Brain microvascular endothelial cell (primary cell): Measurements from ENCODE around the gene SDF4.
"Not testable (repeated sequence)": the region's sequence is repeated elsewhere in the genome, so short reads cannot be mapped to it uniquely, and the experiment has no call there.

Source experiments
- DNase-seq: peaks from one replicate; pipeline ENCODE4 v3.0.0-alpha.2; 2020
- H3K27ac ChIP-seq: fragments of 250-450 bp; sonication (Bioruptor Pico); 2 replicates; pipeline ENCODE4 v1.5.1; 2020; ENCODE audit warnings: mild to moderate bottlenecking, moderate library complexity
- H3K27me3 ChIP-seq: fragments of 250-450 bp; sonication (Bioruptor Pico); replicated peaks from 2 replicates; pipeline ENCODE4 v1.5.1; 2020; ENCODE audit warnings: mild to moderate bottlenecking
- H3K36me3 ChIP-seq: fragments of 250-450 bp; sonication (Bioruptor Pico); replicated peaks from 2 replicates; pipeline ENCODE4 v1.5.1; 2020; ENCODE audit warnings: mild to moderate bottlenecking
- H3K4me3 ChIP-seq: 2 replicates; pipeline ENCODE4 v1.5.1; 2011; ENCODE audit warnings: low read depth, mild to moderate bottlenecking, control low read depth, low read length, moderate library complexity
- CTCF ChIP-seq: IDR thresholded peaks from 2 replicates; pipeline ENCODE4 v1.5.1; 2011; ENCODE audit warnings: low read depth, mild to moderate bottlenecking, moderate library complexity, low read length, control low read depth, inconsistent platforms; ENCODE audit errors: missing control alignments
- in situ Hi-C: cut with HindIII; loops from 2 replicates; pipeline ENCODE4 v1.10.0; 2017; ENCODE audit warnings: low sequenced_read_pairs, low pct_ligation_motif_present

The SDF4 gene

GRCh38 chr1:1176931-1177330, 54.9 kb downstream of the SDF4 start:
- H3K27me3 ChIP-seq = peaks cover 33% of the 10 kb centered on the region
- H3K27ac ChIP-seq = no peak overlapping the region
- in situ Hi-C loops = no loop called here
- TF ChIP-seq CTCF = no peak
- no peak overlapping the region for H3K4me3 ChIP-seq
- DNase-seq = no peak
- H3K36me3 ChIP-seq = no peaks in the 10 kb centered on the region

- H3K27me3 ChIP-seq = peaks cover 35% of the 10 kb centered on the region
- H3K27ac ChIP-seq, in situ Hi-C loops, H3K36me3 ChIP-seq, H3K4me3 ChIP-seq, DNase-seq: not testable (repeated sequence)
Measured at GRCh38 chr1:1176063-1176761, 55.6 kb downstream of the SDF4 start.

GRCh38 chr1:1175221-1176062, 56.4 kb downstream of the SDF4 start:
- Histone ChIP-seq H3K36me3 (no peaks in the 10 kb centered on the region), H3K27me3 (peaks cover 40% of the 10 kb centered on the region), H3K4me3 (no peak overlapping the region), H3K27ac (no peak overlapping the region)
- TF ChIP-seq CTCF = no peak
- no peak for DNase-seq
- in situ Hi-C loops = no loop called here

GRCh38 chr1:1173793-1174415, 57.9 kb downstream of the SDF4 start, which contains the start of gene TTLL10:
Gene TTLL10, plus strand, starts transcription at chr1:1173880. Its CDS starts 5,336 bp downstream, at chr1:1179216.
- Histone ChIP-seq H3K27ac (no peak within 1 kb of the TSS), H3K36me3 (no peaks in the 10 kb centered on the region), H3K27me3 (peaks cover 47% of the 10 kb centered on the region), H3K4me3 (no peak within 1 kb of the TSS)
- DNase-seq = no peak
- in situ Hi-C loops = no loop called here
- TF ChIP-seq CTCF = no peak

- peaks cover 51% of the 10 kb centered on the region for H3K27me3 ChIP-seq
Measured at GRCh38 chr1:1173061-1173792, 58.6 kb downstream of the SDF4 start.

More at GRCh38 chr1:1173061-1173792, 58.6 kb downstream of the SDF4 start:
- Histone ChIP-seq H3K4me3 (no peak overlapping the region), H3K27ac (no peak overlapping the region), H3K36me3 (no peaks in the 10 kb centered on the region)
- no peak for DNase-seq
- TF ChIP-seq CTCF = no peak
- in situ Hi-C loops = no loop called here
